OCI-LY1 (cell line): ENCODE measurements around the gene LDLRAD3.

ENCODE experiments used
- EZH2 ChIP-seq: fragments of 200-600 bp; sonication (generic), shearing (Covaris generic); IDR thresholded peaks from 2 replicates; pipeline ENCODE4 v1.8.0; 2017; ENCODE audit warnings: borderline replicate concordance, mixed run types, mild to moderate bottlenecking, antibody characterized with exemption, low read length, moderate library complexity, mixed read lengths
- TF ChIP-seq, protein P1 (sequence below): fragments of 200-600 bp; sonication (generic), shearing (Covaris generic); IDR thresholded peaks from 2 replicates; pipeline ENCODE4 v1.5.1; 2017; ENCODE audit warnings: mild to moderate bottlenecking, antibody characterized with exemption, low read length, moderate library complexity, mixed read lengths

GRCh38 chr11:36065436-36065835 is 121.6 kb downstream of the LDLRAD3 start:
- no peak for TF ChIP-seq EZH2
- TF ChIP-seq, protein P1, sequence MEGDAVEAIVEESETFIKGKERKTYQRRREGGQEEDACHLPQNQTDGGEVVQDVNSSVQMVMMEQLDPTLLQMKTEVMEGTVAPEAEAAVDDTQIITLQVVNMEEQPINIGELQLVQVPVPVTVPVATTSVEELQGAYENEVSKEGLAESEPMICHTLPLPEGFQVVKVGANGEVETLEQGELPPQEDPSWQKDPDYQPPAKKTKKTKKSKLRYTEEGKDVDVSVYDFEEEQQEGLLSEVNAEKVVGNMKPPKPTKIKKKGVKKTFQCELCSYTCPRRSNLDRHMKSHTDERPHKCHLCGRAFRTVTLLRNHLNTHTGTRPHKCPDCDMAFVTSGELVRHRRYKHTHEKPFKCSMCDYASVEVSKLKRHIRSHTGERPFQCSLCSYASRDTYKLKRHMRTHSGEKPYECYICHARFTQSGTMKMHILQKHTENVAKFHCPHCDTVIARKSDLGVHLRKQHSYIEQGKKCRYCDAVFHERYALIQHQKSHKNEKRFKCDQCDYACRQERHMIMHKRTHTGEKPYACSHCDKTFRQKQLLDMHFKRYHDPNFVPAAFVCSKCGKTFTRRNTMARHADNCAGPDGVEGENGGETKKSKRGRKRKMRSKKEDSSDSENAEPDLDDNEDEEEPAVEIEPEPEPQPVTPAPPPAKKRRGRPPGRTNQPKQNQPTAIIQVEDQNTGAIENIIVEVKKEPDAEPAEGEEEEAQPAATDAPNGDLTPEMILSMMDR: no peak
